GM18870 (cell line): ENCODE measurements around the gene WNT4.

Experiments used
- ATAC-seq: cut with Tn5 transposase; IDR thresholded peaks from one replicate; pipeline ENCODE4 v1.9.1; 2021; ENCODE audit warnings: moderate library complexity; ENCODE audit not compliant: unreplicated experiment

WNT4 gene

DNA sequence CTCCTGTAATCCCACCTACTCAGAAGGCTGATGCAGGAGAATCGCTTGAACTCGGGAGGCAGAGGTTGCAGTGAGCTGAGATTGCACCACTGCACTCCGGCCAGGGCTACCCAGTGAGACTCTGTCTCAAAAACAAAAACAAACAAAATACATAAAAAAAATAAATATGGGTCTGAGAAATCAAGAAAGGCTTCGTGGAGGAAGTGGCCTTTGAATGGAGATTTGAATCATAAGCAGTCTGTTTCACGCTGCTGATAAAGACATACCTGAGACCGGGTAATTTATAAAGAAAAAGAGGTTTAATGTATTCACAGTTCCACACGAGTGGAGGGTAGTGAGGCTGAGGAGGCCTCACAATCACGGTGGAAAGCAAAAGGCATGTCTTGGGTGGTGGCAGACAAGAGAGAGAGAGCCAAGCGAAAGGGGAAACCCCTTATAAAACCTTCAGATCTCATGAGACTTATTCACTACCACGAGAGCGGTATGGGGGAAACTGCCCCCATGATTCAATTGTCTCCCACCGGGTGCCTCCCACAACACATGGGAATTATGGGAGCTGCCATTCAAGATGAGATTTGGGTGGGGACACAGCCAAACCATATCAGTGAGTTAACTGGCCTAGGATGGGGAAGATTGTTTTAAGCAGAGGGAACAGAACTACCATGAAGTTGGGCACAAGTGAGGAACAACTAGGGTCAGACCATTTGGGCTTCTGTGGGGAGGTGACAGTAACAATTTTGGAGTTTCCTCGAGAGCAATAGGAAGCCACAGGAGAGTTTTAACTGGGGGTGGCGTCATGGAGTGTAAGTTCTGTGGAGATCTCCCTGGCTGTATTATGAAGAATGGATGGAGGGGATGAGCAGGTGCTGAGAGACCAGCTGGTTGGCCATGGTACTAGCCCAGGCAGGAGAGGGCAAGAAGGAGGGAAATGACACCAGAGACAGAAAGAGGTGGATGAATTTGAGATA is 22.2 kb upstream of the WNT4 start:
- ATAC-seq, result no peak

DNA sequence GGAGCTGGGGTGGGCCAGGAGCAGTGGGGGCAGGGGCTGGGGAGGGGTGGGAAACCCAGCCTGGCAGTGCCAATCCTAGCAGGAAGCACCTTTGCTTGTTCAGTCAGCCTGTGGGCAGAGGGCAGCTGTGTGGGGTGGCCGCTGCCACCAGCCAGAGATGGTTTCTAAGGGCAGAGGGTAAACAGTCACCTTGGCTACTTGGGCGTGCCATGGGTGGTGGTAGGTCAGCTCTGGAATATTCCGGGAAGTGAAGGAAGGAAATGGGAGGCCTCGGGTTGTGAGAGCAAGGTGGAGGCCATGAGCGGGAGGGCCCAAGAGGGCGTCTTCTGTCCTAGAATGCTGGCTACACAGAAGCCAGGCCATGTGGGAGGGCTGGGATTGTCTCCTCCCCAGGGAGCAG is 20.7 kb upstream of the WNT4 start:
- no peak for ATAC-seq

GRCh38 chr1:22163137-22163536 is 20.2 kb upstream of the WNT4 start:
- ATAC-seq, result no peak

- ATAC-seq, result no peak
Observed at GRCh38 chr1:22159891-22160290, 17.0 kb upstream of the WNT4 start.

DNA sequence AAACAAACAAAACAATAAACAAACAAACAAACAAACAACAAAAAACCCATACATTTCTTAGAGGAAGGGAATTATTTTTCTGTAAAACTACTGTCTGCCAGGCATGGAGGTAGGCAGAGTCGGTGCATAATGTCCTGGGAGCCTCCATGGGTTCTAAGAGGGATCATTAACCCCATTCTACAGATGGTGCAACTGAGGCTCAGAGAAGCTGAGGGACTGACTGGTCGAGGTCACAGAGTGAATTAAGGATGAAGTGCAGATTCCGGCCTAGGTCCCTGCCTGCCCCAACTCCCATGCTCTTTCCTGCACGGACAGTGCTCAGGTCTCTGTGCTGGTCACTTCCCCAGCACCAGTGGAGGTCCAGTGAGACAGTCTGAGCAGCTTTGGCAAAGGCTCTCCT is 15.8 kb upstream of the WNT4 start:
- no peak for ATAC-seq

DNA sequence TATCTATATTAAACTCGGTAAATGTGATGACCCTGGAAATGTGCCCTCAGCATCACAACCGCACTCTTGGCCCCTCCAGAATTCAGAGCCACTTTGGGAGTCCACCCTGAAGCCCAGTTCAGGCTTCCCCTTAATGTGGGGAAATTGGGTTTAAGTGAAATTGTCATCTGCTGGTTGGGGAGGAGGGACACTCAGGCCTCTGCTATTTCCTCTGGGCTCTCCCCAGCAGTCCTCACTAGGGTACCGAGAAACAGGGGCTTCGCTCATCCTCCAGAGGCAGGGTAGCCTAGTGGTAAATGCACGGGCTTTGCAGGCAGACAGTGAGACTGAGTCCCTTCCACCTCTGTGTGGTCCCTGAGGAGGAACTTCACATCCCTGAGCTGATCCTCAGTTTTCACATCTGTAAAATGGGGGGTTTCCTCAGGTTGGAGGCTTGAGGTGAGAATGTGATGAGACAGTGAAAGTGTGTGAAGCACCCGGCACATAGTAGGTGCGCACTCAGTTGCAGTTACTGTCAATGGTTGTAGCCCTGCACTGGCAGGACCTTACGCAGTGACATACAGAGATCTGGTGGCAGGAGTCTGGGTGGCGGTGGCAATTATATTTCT is 14.6 kb upstream of the WNT4 start:
- no peak for ATAC-seq

GRCh38 chr1:22155517-22155916 is 12.6 kb upstream of the WNT4 start:
- ATAC-seq, result no peak

DNA sequence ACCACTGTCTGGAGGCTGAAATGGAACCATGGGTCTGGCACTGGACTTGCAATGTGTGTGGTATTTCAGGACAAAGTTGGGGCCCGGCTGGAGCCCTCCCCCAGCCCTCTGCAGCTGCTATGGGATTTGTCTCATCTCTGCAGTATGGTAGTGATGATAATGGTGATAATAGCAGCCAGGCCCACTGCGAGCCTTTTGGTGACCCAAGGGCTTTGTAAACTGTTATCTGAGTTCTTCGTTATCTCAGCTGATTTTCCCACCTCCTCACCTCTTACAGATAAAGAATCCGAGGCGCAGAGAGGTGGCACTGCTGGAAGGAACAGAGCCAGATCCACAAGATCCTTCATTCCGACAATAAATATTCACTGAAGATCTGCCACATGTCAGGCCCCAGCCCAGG is 11.7 kb upstream of the WNT4 start:
- ATAC-seq, result no peak

- ATAC-seq, result no peak
Observed at GRCh38 chr1:22153660-22154437, 11.0 kb upstream of the WNT4 start.

DNA sequence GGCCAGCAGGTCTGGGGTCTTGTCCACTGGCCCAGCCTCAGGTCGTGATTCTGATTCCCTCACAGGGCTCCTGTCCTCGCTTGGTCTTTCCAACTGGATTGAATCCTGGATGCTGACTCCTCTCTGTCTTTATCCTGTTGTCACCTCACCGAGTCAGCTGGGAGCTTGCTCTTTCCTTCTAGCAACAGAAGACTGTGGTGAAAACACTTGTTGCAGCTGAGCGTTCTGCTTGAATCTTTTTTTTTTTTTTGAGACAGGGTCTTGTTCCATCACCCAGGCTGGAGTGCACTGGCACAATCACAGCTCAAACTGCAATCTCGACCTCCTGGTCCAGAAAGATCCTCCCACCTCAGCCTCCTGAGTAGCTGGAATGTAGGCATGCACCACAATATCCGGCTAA is 8.0 kb upstream of the WNT4 start:
- ATAC-seq, result no peak

DNA sequence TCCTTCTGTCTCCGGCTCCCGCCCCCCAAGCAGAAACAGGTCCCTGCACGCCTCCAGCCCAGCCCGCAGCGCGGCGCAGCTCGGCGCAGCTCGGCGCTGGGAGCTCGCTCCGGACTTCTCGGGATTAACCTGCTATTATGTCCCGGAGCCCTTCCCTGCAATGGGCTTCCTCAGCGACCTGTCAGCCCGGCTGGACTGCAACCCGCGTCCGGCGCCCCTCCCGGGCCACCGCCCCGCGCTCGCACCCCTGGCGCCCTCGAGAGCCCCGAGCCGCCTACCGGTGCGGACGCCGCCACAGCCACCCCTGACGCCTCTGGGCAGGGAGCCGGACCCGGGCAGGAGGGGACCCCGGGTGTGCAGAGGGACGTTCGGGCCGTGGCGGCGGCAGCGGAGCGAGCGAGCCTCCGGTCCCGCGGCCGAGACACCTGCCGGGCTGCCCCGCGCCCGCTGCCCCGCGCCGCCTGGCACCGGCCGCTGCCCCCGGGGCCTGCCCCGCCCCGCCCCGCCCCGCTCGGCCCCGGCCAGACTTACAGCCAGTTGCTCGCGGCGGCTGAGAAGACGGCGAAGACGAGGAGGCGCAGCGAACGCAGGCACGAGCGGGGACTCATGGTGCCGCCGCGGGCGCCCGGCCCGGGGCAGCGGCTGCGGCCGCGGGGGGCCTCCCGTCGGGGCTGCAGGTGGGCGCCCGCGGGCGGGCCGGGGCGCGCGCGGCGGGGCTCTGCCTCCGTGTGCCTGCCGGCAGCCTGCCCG is 407 bp downstream of the WNT4 start:
- ATAC-seq, result no peak

DNA sequence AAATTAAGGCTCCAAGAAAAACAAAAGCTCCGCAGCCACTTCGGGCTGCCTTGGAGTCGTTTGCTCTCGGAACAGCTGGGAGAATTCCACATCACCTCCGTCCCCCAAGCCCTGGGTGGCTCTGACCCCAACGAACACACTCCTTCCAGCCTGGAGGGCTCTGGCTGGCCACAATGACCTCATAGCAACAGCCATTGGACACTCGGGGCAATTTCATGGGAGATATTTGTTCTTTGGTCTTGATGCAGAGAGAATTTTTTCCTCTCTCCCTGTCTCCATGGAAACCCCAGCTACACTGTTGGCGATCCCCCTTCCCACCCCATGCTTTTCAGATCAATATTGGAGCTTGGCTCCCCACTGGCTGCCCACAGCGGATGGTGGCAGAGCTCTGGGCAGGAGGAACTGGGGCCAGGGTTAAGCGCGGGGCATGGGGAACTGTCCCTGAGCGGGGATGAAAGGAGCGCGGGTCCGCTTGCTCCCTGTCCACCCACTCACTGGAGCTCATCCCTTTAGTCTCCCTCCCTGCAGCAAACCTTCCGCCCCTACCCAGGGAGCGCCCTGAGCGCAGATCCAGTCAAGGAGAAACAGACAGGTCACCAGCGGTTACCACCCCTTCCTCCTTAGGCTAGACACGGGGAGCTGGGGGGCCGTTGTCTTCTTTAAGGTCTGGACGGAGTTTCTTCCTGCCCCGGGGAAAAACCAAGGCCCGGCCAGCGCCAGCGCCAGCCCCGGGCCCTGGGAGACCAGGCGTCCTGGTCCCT is 1.2 kb downstream of the WNT4 start:
- no peak for ATAC-seq

- ATAC-seq, result no peak
Observed at GRCh38 chr1:22140694-22141093, 2.2 kb downstream of the WNT4 start.

GRCh38 chr1:22139817-22140216 is 3.1 kb downstream of the WNT4 start:
- no peak for ATAC-seq

GRCh38 chr1:22139066-22139594 is 3.8 kb downstream of the WNT4 start:
- no peak for ATAC-seq

DNA sequence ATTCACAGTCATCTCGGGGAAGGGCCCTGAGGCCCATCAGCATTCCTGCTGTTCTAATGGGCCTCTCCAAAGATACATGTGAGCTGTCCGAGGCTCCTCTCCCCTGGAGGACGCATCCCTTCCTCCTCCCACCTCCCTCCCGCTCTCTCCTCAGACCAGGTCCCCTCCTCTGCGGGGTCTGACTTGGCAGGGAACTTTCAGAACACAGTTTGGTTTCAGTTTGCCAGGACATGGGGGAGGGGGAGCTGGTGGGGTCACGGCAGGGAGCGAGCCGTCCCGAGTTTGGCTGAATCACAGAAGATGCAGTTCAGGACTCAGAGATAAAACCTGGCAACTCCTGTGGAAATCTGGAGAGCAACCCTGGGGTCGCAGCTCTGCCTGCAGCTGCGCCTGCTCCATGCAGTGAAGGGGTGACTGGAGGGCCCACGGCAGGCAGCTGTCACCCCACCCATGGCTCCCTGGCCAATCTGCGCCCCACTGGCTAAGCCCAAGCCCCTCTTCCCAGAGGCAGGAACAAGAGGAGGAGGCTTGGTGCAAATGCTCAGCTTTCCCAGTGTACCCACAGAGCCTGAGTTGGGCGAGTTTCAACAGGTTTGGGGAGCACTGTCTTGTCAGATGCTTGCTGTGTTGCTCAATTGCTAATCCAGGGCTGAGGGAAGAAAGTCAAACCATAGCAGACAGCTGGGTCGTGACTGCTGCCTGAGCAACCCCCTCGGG is 5.7 kb downstream of the WNT4 start:
- no peak for ATAC-seq

GRCh38 chr1:22133931-22134324 is 9.0 kb downstream of the WNT4 start:
- ATAC-seq, result no peak

GRCh38 chr1:22133247-22133930 is 9.5 kb downstream of the WNT4 start:
- no peak for ATAC-seq
